ENCODE results near the gene KRTAP5-7.
"Not testable (repeated sequence)": the region's sequence is repeated elsewhere in the genome, so short reads cannot be mapped to it uniquely, and the experiment has no call there.

The KRTAP5-7 gene

DNA sequence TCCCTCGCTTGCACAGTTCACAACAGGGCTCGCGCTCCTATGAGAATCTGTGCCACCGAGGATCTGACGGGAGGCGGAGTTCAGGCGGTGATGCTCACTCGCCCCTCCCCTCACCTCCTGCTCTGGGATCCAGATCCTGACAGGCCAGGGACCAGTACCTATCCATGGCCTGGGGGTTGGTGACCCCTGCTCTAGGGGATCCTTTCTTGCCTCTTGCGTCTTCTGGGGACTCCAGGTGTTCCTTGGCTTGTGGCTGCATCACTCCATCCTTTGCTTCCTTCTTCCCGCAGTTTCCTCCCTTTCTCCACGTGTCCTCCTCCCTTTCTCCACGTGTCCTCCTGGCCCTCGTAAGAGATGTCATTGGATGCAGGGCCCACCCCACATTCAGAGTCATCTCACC is 30.6 kb upstream of the KRTAP5-7 start:
- no peak for DNase-seq

DNA sequence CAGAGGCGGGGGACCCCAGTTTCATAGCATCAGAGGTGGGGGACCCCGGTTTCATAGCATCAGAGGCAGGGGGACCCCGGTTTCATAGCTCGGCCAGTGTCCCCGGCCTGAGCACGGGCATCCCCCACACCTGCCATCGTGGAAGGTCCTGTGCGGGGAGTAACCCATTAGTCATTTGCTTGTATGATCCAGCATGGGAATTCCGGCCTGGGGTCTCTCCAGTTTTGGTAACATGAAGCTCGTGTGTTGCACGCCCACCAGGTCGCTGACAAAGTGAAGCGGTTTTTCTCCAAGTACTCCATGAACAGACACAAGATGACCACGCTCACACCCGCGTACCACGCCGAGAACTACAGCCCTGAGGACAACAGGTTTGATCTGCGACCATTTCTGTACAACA is 29.0 kb upstream of the KRTAP5-7 start:
- no peak for DNase-seq

DNA sequence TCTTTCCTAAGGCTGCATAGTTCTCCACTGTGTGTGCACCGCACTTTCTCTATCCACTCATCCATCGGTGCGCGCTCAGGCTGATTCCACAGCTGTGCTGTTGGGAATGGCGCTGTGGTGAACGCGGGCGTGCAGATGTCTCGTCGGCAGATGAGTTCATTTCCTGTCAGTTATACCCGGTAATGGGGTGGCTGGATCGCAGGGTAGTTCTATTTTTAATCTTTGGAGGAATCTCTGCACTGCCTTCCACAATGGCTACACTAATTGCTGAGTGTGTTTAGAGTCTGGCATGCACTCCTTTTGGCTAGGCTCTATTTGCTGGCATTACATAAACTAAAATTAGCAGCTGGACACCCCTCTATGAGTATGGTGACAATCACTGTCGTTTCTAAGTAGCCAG is 27.9 kb upstream of the KRTAP5-7 start:
- no peak for DNase-seq

DNA sequence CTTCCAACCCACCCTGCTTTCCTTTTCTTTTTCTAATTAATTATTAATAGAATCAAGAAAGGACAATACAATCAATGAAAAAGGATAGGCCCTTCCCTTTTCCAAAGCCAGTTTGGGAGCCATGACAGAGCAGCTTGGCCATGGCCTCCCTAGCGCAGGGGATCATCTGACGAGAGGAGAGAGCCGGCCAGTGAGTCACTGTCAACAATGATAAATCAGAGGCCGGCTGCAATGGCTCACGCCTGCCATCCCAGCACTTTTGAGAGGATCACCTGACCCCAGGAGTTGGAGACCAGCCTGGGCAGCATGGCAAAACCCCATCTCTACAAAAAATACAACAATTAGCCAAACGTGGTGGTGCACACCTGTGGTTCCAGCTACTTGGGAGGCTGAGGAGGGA is 27.5 kb upstream of the KRTAP5-7 start:
- no peak for DNase-seq

DNA sequence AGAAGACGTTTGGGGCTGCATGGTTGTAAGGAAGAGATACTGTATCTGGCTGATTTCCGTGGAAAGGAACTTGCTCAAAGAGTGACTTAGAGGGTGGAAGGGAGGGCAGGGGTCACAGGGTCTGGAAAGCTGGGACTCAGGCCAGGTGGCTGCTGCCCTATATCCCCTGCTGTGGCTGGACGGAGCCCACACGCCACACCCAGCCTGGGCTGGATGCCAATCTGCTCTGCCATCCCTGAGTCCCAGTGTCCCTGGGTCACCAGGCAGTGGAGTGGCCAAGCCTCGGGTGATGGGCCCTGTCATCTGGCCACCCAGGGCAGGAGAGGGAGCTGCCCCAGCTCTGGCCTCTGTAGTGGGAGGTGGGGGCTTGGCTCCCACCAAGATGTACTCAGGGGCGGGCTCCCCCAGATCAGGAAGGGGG is 26.5 kb upstream of the KRTAP5-7 start:
- DNase-seq, result no peak

DNA sequence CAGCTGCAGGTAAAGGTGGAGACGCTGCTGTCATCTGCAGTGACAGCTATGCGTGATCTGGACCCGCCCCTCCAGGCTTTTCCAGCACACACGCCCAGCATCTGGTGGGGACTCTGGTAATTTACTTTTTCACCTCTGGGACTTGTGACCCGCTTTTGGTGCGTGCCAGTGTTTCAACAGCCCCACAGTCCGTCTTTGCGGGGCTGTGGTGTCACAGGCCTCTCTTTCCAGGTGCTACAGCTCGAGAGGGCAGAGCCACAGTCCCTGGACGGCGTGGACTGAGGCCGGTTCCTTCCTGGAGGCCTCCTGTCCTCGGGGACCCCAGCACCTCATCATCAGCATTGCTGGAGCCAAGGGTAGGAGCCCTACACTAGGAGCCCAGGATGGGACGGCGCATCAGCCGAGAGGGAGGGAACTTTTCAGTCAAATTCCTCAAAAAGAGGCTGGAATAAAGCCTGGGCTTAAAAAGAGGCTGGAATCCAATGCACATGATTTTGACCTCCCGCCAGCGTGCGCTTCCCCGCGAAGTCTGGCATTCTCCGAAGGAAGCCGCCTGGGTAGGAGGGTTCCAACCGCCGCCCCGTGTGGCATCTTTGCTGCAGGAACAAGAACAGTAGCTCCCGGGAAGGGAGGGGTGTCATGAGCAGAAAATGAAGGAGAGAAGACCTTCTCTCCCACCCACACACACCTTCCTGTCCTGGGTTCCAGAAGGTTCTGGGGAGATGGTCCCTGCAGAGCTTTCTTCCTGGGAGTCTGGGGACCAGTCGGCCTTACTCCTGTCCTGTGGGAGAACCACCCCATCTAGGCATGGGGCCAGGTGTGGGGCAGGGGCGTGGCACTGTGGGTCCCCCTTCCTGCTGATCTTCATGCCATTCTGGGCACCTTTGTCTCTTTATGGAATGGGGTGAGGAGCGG is 25.7 kb upstream of the KRTAP5-7 start:
- no peak for DNase-seq

DNA sequence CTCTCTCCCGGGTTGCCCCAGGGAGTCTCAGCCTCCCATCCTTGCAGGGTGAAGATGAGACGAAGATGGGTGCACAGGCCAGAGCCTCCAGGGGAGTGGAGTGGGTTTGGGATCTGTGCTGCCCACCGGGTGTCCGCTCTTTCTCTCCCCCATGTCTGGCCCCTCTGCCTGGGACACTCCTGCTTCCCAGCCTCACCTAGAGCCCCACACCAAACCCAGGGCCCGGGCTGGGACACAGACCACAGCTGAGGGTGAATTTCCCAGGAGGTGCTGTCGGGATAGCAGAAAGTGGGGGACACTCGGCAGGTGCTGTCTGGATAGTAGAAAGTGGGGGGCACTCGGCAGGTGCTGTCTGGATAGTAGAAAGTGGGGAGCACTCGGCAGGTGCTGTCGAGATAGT is 25.0 kb upstream of the KRTAP5-7 start:
- DNase-seq, result no peak

DNA sequence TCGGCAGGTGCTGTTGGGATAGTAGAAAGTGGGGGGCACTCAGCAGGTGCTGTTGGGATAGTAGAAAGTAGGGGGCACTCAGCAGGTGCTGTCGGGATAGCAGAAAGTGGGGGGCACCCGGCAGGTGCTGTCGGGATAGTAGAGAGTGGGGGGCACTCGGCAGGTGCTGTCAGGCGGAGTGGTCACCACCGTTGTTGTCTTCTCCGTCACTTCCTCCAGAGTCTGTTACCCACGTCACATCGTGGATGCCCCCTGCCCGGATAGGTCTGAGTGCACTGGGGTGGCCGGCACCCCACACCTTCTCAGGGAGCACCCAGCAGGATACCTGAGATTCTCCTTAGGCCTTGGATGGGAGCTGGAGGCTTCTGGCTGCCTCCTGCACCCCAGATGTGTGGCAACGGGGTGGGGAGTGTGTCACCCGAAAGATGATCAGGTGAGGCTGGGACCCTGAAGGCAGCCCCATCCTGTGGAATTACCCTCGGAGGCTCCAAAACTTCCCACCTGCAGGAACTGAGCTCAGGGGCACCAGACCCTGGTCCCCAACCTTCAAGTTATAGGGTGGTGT is 24.1 kb upstream of the KRTAP5-7 start:
- no peak for DNase-seq

DNA sequence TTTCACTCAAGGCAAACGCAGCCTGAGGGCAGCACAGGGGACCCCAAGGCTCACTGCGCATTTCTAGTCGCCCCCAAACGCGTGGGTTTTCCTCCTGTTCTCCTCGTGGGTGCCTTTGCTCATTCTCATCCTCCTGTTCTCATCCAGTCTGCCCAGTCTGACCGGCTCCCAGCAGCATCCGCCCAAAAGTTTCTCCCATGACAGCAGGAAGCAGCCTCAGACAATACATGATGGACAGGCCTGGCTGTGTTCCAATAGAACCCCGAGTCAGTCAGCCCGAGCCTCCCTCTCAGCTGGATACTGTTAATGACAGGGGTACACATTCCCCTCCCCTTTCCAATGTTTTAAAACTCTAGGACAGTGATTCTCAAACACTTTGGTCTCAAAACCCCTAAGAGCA is 22.5 kb upstream of the KRTAP5-7 start:
- no peak for DNase-seq

DNA sequence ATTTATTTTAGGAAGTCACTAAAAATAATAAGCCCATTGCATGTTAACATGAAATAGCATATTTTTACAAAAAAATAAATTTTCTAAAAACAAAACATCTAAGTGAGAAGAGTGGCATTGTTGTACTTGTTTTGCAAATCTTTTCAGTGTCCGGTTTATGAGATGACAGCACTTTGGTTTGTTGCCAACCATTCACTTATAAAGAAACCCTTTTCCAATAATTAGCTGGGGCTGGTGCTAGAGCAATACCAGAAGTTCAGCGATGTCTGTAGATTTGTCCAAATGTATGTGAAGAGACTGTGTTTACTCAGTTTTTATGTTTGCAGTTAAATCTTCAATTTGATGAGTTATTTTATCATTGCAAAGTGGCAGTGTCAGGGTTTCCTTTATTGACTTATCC is 22.1 kb upstream of the KRTAP5-7 start:
- no peak for DNase-seq

DNA sequence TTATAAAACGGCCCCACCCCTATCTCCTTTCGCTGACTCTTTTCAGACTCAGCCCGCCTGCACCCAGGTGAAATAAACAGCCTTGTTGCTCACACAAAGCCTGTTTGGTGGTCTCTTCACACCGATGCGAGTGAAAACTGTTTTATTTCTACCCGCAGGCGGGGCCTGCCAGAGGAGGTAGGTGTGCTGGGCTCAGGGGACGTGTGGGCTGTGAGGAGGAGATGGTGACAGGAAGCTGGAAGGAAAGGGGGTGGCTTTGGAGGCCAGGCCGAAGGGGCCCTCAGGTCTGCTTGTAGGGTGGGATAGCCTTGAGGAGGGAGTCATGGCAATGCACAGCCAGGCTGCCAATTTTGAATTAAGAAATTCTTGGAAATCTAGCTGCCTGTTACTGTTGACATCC is 21.3 kb upstream of the KRTAP5-7 start:
- DNase-seq, result no peak

DNA sequence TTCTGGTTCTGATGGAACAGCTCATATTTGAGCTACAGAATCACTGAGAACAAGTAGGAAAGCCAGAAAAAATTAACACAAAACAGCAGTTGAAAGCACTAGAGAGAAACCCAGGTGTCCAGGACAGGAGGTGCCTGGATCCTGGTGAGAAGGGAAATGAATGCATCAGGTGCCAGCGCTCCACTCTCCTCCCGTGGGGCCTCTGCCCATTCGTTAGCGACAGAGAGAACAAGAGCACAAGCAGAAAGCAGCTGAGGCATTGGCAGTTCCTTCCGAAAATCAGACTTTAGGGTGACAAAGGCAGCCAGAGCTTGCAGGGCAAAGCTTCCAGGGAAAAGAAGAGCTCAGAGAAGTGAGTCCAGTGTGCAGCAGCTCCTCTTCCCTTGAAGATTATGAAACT is 20.0 kb upstream of the KRTAP5-7 start:
- DNase-seq, result no peak

DNA sequence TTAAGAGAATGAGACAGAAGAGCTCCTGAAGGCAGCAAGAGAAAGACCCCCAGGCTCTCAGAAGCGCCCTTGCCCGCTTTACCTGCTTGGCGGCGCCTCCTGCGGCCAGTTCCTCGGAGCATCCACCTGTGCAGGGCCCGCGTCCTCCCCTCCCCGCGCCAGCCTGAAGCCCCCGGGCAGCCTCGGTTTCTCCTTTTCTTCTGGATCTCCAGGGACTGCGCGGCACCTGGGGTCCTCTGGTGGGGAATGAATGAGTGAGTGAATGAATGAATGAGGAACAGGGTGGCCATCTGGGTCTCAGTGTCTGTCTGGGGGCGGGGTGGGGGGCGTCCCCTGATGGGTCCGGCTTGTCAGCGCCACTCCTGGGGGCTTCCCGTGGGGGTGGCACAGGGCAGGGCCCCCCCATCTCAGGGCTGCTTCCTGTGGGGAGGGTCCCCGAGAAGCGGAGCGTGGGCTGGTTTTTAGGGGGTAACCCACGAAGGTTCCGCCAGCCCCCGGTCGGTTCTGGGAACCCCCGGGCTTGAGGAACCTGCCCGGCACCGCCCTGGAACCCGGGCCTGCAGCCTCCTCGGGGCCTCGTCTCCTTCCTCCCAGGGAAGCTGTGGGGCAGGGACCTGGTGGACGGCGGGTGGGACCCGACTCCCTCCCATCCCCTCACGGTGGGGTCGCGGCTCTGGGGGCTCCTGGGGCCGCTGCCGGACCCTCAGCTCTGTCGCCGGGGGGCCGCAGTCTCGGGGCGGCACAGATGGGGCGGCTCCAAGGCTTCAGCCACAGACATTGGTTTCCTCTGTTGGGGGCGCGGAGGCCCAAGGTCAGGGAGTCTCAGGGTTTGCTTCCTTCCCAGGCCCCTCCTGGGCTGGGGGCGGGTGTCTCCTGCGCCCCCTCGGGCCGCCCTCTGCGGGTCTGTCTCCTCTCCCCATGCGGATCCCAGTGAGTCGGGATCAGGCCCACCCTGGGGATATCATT is 8.3 kb upstream of the KRTAP5-7 start:
- no peak for DNase-seq

DNA sequence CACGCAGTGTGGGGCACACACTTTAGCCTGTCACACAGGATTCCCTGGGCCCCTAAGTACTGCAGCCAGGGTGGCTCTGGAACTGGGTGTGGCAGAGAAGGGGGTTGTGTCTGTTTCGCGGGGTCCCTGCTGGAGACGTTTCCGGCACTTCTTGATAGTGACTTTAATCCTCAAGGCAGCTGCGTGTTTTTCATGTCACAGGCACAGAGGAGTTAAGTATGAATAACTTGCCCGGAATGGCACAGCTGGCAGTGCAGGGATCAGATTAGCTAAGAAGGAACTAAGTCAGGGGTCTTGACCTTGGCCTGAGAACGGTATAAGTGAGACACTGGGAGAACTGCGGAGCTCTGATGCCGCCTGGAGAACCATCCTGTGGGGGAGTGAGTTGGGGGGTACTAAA is 7.5 kb upstream of the KRTAP5-7 start:
- DNase-seq, result no peak

DNA sequence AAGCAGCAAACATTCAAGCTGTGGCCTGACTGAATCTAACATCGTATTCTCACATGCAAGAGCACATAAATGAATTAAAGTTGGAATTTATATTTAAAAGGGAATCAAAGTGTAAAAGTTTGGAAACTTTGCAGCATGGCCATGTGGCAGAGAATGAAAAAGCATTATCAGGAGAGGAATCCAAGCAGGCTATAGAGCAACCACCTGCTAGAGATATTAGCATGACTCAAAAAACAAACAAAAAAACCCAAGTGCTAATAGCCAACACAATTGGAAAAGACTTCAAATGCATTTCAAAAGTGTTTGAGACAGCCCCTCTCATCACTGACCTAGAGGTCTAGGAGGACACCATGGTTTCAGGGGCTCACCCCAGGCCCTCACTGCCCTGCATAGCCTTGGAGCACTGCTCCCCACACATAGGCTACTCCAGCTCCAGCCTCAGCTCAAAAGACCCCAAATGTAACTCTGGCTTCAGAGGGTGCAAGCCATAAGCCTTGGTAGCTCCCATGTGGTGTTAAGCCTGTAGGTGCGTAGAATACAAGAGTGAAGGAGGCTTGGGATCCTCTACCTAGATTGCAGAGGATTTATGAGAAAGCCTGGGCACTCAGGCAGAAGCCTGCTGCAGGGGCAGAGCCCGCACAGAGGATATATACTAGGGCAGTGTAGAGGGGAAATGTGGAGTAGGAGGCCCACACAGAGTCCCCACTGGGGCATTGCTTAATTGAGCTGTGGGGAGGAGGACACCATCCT is 1.7 kb upstream of the KRTAP5-7 start:
- DNase-seq, result no peak

DNA sequence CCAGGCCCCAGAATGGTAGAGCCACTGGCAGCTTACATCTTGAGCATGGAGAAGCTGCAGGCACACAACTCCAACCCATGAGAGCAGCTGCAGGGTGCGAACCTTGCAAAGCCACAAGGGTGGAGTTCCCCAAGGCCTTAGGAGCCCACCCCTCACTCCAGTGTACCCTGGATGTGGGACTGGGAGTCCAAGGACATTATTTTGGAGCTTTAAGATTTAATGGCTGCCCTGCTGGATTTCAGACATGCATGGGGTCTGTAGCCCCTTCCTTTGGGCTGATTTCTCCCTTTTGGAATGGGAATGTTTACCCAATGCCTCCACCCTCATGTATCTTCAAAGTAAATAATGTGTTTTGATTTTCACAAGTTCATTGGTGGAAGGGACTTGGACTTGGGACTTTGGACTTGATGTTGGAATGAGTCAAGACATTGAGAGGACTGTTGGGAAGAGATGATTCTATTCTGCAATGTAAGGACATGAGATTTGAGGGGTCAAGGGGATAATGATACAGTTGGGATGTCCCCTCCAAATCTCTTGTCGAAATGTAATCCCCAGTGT is 1.1 kb upstream of the KRTAP5-7 start:
- DNase-seq, result no peak

DNA sequence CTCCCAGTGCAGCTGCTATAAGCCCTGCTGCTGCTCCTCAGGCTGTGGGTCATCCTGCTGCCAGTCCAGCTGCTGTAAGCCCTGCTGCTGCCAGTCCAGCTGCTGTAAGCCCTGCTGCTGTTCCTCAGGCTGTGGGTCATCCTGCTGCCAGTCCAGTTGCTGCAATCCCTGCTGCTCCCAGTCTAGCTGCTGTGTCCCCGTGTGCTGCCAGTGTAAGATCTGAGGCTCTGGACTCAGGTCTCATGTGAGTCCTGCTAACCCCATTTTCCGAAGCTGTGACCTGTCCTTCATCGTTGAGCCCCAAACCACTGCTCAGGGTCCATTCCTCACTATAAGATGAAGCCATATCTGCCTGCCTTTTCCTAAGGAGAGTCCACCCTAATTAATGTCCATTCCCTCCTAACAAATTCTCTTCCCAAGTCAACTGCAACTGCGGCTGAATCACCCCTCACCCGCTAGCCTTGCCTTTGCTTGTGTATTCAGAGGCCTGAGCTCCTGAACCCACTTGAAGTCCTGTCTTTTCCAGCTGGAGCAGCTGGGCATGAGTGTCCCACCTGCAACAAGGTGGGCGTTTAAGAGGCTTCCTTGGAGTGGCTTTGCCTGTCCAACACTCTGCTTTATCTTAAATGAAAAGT is 626 bp downstream of the KRTAP5-7 start:
- DNase-seq, result no peak

DNA sequence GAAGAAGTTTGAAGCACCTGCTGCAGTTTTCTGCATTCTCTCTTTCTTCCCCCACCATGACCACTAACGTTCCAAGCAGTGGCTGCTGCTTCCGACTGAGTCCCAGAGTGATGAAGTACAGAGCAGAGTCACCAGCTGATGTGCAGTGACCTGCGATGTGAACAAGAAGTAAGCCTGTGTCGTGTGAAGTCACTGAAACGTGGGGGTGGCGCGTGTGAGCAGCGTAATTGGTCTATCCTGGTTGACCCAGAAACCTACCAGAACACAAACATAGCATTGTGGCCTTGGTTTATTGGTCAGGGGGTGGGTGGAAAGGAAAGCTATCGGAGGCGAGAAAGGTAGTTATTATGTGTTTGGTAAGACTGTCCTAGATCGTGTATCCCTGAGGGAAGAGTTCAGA is 3.5 kb downstream of the KRTAP5-7 start:
- no peak for DNase-seq

DNA sequence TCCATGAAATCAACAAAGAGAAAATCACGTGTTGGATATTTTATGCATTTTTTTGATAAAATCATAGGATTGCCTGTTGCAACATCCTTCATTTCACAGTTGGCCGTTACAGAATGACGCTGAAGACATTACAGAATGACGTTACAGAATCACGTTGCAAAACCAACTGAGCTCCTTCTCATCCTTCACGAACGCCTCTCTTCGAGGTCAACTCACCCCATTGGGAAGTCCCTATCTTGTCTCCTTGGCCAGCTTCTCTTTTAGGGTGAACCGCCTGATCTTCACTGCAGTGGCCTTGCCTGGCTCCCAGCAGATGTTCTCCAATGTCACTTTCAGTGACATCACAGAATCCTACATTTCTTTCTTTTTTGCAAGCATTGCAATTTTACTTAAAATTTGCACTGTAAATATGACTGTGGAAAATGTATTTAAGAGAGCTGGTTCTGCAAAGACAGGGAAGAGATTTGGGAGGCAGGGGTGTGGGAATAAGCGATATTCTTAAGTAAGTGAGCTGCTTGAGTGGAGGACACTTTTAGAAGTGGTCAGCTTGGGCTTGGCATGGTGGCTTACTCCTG is 5.1 kb downstream of the KRTAP5-7 start:
- no peak for DNase-seq

DNA sequence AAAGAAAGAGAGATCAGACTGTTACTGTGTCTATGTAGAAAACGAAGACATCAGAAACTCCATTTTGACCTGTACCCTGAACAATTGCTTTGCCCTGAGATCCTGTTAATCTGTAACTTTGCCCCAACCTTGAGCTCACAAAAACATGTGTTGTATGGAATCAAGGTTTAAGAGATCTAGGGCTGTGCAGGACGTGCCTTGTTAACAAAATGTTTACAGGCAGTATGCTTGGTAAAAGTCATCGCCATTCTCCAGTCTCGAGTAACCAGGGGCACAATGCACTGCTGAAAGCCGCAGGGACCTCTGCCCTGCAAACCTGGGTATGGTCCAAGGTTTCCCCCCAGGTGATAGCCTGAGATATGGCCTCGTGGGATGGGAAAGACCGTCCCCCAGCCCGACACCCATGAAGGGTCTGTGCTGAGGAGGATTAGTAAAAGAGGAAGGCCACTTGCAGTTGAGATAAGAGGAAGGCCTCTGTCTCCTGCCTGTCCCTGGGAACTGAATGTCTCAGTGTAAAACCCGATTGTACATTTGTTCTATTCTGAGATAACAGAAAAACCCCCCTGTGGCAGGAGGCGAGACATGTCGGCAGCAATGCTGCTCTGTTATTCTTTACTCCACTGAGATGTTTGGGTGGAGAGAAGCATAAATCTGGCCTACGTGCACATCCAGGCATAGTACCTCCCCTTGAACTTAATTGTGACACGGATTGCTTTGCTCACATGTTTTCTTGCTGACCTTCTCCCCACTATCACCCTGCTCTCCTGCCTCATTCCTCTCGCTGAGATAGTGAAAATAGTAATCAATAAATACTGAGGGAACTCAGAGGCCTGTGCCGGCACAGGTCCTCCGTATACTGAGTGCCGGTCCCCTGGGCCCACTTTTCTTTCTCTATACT is 7.9 kb downstream of the KRTAP5-7 start:
- not testable (repeated sequence) for DNase-seq
